Tibial artery (tissue), 4 donors: ENCODE results near the gene C6orf141.

Experiments used
- DNase-seq, 2 donors: peaks; one replicate each; pipeline ENCODE4 v3.0.0-alpha.2; 2019
- H3K27ac ChIP-seq, 2 donors: fragments of 200-600 bp; sonication (generic) in 1 of 2; 1 replicate in 1 of 2; 2 replicates in 1 of 2; pipeline ENCODE4 v1.5.1; 2018 to 2019; ENCODE audit warnings: mild to moderate bottlenecking in 1 of 2
- H3K27me3 ChIP-seq, 2 donors: fragments of 200-600 bp; sonication (generic) in 1 of 2; one replicate each; pipeline versions ENCODE4 v1.5.1 to v1.6.0; 2016 to 2019
- H3K36me3 ChIP-seq, 3 donors: fragments of 200-600 bp; sonication (generic) in 2 of 3; one replicate each; pipeline ENCODE4 v1.5.1; 2016 to 2019; ENCODE audit warnings: mild to moderate bottlenecking in 2 of 3
- H3K4me1 ChIP-seq, 4 donors: fragments of 200-600 bp; sonication (generic) in 2 of 4; 1 replicate in 3 of 4; 2 replicates in 1 of 4; pipeline ENCODE4 v1.5.1; 2016 to 2019
- H3K4me3 ChIP-seq, 2 donors: fragments of 200-600 bp; sonication (generic) in 1 of 2; 1 replicate in 1 of 2; 2 replicates in 1 of 2; pipeline ENCODE4 v1.5.1; 2018 to 2019; ENCODE audit warnings: mild to moderate bottlenecking in 2 of 2
- H3K9me3 ChIP-seq, 3 donors: fragments of 200-600 bp; sonication (generic) in 1 of 3; one replicate each; pipeline ENCODE4 v1.5.1; 2016 to 2019
- intact Hi-C: fragments of 100-400 bp; cut with DNase I; formaldehyde crosslinking; loops from one replicate; pipeline ENCODE4 v1.15.0; 2023; ENCODE audit warnings: low total_unique reads
- TF ChIP-seq, protein P1 (sequence below), 2 experiments: fragments of 200-600 bp in 1 of 2; fragments of 450-650 bp in 1 of 2; IDR thresholded peaks; one replicate each; pipeline ENCODE4 v1.5.1; 2017 to 2019; ENCODE audit warnings: antibody characterized with exemption in 2 of 2, mild to moderate bottlenecking in 1 of 2, moderate library complexity in 1 of 2

Gene C6orf141

DNA sequence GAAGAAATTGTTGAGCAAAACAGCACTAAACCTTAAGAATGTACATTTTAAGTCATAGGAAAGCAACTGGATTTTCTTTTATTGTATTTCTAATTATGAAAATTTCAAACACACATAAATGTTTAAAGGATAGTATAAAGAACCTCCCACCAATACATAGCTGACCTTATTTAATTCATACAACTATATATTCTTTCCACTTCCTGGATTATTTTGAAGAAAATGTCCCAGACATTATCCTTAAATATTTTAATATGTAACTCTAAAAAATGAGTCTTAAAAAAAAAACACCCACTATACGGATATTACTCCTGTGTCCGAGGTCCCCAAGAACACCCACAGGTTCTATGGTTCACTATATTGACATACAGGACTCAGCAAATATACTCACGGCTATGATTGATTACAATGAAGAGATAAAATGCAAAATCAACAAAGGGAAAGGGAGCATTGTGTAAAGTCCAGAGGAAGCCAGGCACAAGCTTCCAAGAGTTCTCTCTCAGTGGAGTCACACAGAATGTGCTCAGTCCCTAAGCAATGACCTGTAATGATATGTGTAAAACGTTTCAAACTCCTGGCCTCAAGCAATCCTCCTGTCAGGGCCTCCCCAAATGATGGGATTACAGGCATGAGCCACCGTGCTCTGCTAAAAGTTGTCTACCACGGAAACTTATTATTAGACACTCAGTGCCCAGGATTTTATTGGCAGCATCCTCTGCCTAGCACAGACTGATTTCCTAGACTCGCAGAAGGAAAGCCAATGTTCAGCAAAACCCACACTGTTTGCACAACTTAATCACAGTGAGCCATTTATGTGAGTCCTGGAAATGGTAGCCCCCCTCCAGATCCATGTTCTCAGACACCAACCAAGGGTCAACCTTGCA is 27.5 kb upstream of the C6orf141 start:
- Histone ChIP-seq H3K27me3 (no peaks in the 10 kb centered on the region), H3K36me3 (no peaks in the 10 kb centered on the region), H3K9me3 (no peaks in the 10 kb centered on the region), H3K4me3 (no peak overlapping the region), H3K27ac (no peak overlapping the region), H3K4me1 (no peaks in the 10 kb centered on the region)
- TF ChIP-seq, protein P1, sequence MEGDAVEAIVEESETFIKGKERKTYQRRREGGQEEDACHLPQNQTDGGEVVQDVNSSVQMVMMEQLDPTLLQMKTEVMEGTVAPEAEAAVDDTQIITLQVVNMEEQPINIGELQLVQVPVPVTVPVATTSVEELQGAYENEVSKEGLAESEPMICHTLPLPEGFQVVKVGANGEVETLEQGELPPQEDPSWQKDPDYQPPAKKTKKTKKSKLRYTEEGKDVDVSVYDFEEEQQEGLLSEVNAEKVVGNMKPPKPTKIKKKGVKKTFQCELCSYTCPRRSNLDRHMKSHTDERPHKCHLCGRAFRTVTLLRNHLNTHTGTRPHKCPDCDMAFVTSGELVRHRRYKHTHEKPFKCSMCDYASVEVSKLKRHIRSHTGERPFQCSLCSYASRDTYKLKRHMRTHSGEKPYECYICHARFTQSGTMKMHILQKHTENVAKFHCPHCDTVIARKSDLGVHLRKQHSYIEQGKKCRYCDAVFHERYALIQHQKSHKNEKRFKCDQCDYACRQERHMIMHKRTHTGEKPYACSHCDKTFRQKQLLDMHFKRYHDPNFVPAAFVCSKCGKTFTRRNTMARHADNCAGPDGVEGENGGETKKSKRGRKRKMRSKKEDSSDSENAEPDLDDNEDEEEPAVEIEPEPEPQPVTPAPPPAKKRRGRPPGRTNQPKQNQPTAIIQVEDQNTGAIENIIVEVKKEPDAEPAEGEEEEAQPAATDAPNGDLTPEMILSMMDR (IDR thresholded peaks at IDR 0.05): no peak
- no peak for DNase-seq
- intact Hi-C loops: no loop called here

DNA sequence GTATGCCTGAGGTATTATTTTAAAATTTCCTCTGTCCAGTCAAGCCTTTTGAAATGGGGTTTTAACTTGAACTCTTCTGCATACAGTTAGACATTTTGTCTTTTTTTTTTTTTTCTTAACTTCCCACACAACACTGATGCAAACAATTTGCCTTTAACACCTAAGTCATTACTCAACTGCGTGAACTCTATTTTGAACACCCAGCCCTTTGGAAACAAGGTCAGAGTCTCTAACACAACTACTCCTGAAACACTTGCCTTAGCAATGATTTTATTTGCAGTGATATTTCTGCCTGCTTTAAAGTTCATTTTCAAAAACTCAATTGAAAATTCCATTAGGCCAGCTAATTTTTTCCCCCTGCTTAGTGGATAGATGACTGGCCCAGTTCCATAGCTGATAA is 26.6 kb upstream of the C6orf141 start:
- H3K27ac ChIP-seq: no peak overlapping the region
- H3K9me3 ChIP-seq: no peaks in the 10 kb centered on the region
- H3K36me3 ChIP-seq: no peaks in the 10 kb centered on the region

DNA sequence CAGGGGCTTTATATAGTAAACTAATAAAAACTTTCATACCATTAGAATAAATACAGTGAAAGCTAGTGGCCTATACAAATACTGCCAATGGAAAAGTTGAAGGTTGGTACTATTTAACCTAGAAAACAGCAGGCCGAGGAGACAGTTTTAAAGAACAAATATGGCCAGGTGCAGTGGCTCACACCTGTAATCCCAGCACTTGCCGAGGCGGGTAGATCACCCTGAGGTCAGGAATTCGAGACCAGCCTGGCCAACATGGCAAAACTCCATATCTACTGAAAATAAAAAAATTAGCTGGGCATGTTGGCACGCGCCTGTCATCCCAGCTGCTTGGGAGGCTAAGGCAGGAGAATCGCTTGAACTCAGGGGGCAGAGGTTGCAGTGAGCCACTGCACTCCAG is 25.9 kb upstream of the C6orf141 start:
- H3K9me3 ChIP-seq: no peaks in the 10 kb centered on the region
- no peaks in the 10 kb centered on the region for H3K4me1 ChIP-seq
- DNase-seq: no peak
- no peaks in the 10 kb centered on the region for H3K27me3 ChIP-seq
- intact Hi-C loops: no loop called here
- H3K27ac ChIP-seq: no peak overlapping the region
- H3K4me3 ChIP-seq: no peak overlapping the region
- TF ChIP-seq, protein P1 (IDR thresholded peaks at IDR 0.05): no peak
- no peaks in the 10 kb centered on the region for H3K36me3 ChIP-seq

More for the DNA sequence above, 26.6 kb upstream of the C6orf141 start:
- no peak overlapping the region for H3K4me3 ChIP-seq
- no peaks in the 10 kb centered on the region for H3K4me1 ChIP-seq
- intact Hi-C loops: no loop called here
- TF ChIP-seq, protein P1 (IDR thresholded peaks at IDR 0.05): no peak
- no peaks in the 10 kb centered on the region for H3K27me3 ChIP-seq
- no peak for DNase-seq

DNA sequence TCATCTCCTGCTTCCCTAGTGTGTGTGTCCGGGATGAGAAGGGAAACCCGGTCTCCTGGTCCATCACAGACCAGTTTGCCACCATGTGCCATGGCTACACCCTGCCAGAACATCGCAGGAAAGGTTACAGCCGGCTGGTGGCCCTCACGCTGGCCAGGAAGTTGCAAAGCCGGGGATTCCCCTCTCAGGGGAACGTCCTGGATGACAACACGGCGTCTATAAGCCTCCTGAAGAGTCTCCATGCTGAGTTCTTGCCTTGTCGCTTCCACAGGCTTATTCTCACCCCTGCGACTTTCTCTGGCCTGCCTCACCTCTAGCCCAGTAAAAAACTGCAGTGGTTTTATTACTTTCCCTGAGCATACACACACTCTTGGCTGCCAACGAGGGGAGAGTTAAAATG is 23.9 kb upstream of the C6orf141 start:
- no peak overlapping the region for H3K27ac ChIP-seq
- intact Hi-C loops: no loop called here
- no peak for DNase-seq

DNA sequence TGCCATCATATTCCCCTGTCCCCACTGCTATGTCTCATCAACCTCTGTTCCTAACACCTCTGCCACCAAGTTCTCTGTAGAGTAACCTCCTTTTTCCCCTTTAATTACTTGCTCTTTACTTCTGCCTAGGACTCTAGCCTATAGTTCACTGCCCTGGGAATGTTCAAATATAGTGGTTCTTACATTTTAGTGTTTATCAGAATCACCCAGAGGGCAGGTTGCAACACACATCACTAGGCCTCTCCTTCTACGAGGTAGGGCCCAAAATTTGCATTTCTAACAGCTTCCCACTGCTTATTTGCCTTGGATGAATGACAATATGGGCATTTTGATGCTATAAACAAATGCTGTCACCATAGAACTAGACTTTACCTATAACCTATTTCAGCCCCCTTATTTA is 23.1 kb upstream of the C6orf141 start:
- H3K36me3 ChIP-seq: no peaks in the 10 kb centered on the region
- no peak overlapping the region for H3K27ac ChIP-seq
- H3K27me3 ChIP-seq: no peaks in the 10 kb centered on the region
- DNase-seq: no peak
- no peak overlapping the region for H3K4me3 ChIP-seq
- intact Hi-C loops: no loop called here
- TF ChIP-seq, protein P1 (IDR thresholded peaks at IDR 0.05): no peak
- H3K9me3 ChIP-seq: no peaks in the 10 kb centered on the region
- no peaks in the 10 kb centered on the region for H3K4me1 ChIP-seq

More for the DNA sequence above, 23.9 kb upstream of the C6orf141 start:
- Histone ChIP-seq H3K36me3 (no peaks in the 10 kb centered on the region), H3K4me1 (no peaks in the 10 kb centered on the region), H3K4me3 (no peak overlapping the region), H3K9me3 (no peaks in the 10 kb centered on the region), H3K27me3 (no peaks in the 10 kb centered on the region)
- TF ChIP-seq, protein P1 (IDR thresholded peaks at IDR 0.05): no peak
